CD4-positive, alpha-beta T cell treated with Interleukin-2 at 100 ng/mL for 4 hours (primary cell): ENCODE data around the gene SFXN2.
"Not testable (repeated sequence)": the region's sequence is repeated elsewhere in the genome, so short reads cannot be mapped to it uniquely, and the experiment has no call there.

Experiments
- DNase-seq: peaks from one replicate; pipeline ENCODE4 v3.0.0-alpha.2; 2020; ENCODE audit warnings: low spot score

SFXN2 gene

GRCh38 chr10:102720775-102721301, 6.4 kb downstream of the SFXN2 start:
- DNase-seq, result no peak

- no peak for DNase-seq
These were observed 7.5 kb downstream of the SFXN2 start for GRCh38 chr10:102721954-102722353.

GRCh38 chr10:102723989-102724388, 9.6 kb downstream of the SFXN2 start:
- DNase-seq, result no peak

- DNase-seq, result no peak
These were observed 11.8 kb downstream of the SFXN2 start for GRCh38 chr10:102726274-102726673.

- DNase-seq, result no peak
These were observed 12.8 kb downstream of the SFXN2 start for GRCh38 chr10:102727037-102727818.

GRCh38 chr10:102729029-102730026, 14.9 kb downstream of the SFXN2 start:
- peak; percentile 44 for DNase-seq

- no peak for DNase-seq
These were observed 16.9 kb downstream of the SFXN2 start for GRCh38 chr10:102731222-102731800.

GRCh38 chr10:102732661-102733060, 18.2 kb downstream of the SFXN2 start:
- no peak for DNase-seq

GRCh38 chr10:102735065-102735562, 20.7 kb downstream of the SFXN2 start:
- no peak for DNase-seq

GRCh38 chr10:102738692-102739121, 24.3 kb downstream of the SFXN2 start:
- no peak for DNase-seq

GRCh38 chr10:102740229-102740628, 25.8 kb downstream of the SFXN2 start:
- DNase-seq, result no peak

GRCh38 chr10:102741726-102742237, 27.3 kb downstream of the SFXN2 start:
- DNase-seq, result no peak

GRCh38 chr10:102742313-102742712, 27.9 kb downstream of the SFXN2 start:
- DNase-seq, result not testable (repeated sequence)

GRCh38 chr10:102743078-102743587, 28.7 kb downstream of the SFXN2 start:
- DNase-seq, result no peak

GRCh38 chr10:102743588-102744373, 29.3 kb downstream of the SFXN2 start, which contains the start of gene WBP1L:
Gene WBP1L (plus strand): TSS chr10:102743948. CDS start chr10:102744054, 106 bp downstream.
- DNase-seq, result peak; percentile 99

GRCh38 chr10:102744374-102745051, 30.1 kb downstream of the SFXN2 start:
- no peak for DNase-seq

GRCh38 chr10:102745157-102745556, 30.7 kb downstream of the SFXN2 start:
- no peak for DNase-seq

- DNase-seq, result no peak
These were observed 38.0 kb downstream of the SFXN2 start for GRCh38 chr10:102752266-102752930.

GRCh38 chr10:102752934-102753664, 38.7 kb downstream of the SFXN2 start:
- DNase-seq, result peak; percentile 26
